Astrocyte (in vitro differentiated cells and primary cell): ENCODE results near the gene KIAA0825. TPM values are rescaled to one million over a fixed set of nuclear protein-coding genes. Genes with fewer than 3 reads are reported as not detected.

Experiments
- DNase-seq: peaks from one replicate; pipeline ENCODE4 v3.0.0-alpha.2; 2010; ENCODE audit warnings: low read depth
- FAIRE-seq: peaks from 2 replicates; lab custom pipeline; 2011; peaks lifted over from hg19 to GRCh38; lab: Jason Lieb, UNC
- H2AFZ ChIP-seq: 2 replicates; pipeline ENCODE4 v1.6.0; 2012; ENCODE audit warnings: low read depth, low read length, inconsistent platforms
- H3K27ac ChIP-seq: 2 replicates; pipeline ENCODE4 v1.5.1; 2011; ENCODE audit warnings: low read depth, low read length, inconsistent platforms
- H3K27me3 ChIP-seq: 2 replicates; pipeline ENCODE4 v1.6.0; 2011; ENCODE audit warnings: low read length, inconsistent platforms; ENCODE audit not compliant: insufficient read depth
- H3K36me3 ChIP-seq: 2 replicates; pipeline ENCODE4 v1.5.1; 2011; ENCODE audit warnings: low read length, inconsistent platforms; ENCODE audit not compliant: insufficient read depth
- H3K4me1 ChIP-seq: 2 replicates; pipeline ENCODE4 v1.5.1; 2011; ENCODE audit warnings: low read length, inconsistent platforms; ENCODE audit not compliant: insufficient read depth
- H3K4me2 ChIP-seq: 2 replicates; pipeline ENCODE4 v1.6.0; 2012; ENCODE audit warnings: low read length, inconsistent platforms
- H3K4me3 ChIP-seq: 2 replicates; pipeline ENCODE4 v1.5.1; 2011; ENCODE audit warnings: low read depth, mild to moderate bottlenecking, low read length, inconsistent platforms; ENCODE audit not compliant: insufficient read depth
- H3K79me2 ChIP-seq: 2 replicates; pipeline ENCODE4 v1.6.0; 2012; ENCODE audit warnings: mild to moderate bottlenecking, low read length, inconsistent platforms; ENCODE audit not compliant: insufficient read depth
- H3K9ac ChIP-seq: 2 replicates; pipeline ENCODE4 v1.6.0; 2012; ENCODE audit warnings: mild to moderate bottlenecking, low read length, inconsistent platforms
- H3K9me3 ChIP-seq: 2 replicates; pipeline ENCODE4 v1.5.1; 2012; ENCODE audit warnings: low read depth, mild to moderate bottlenecking, low read length, inconsistent platforms; ENCODE audit not compliant: insufficient read depth
- H4K20me1 ChIP-seq: 2 replicates; pipeline ENCODE4 v1.6.0; 2012; ENCODE audit warnings: low read length, inconsistent platforms; ENCODE audit not compliant: insufficient read depth
- H3K27ac Mint-ChIP-seq: one replicate; pipeline ENCODE4 v1.8.0; 2021; ENCODE audit warnings: mild to moderate bottlenecking, mixed read lengths; ENCODE audit not compliant: unreplicated experiment
- H3K27me3 Mint-ChIP-seq: one replicate; pipeline ENCODE4 v1.8.0; 2021; ENCODE audit warnings: low read depth, mixed read lengths; ENCODE audit not compliant: unreplicated experiment
- H3K36me3 Mint-ChIP-seq: one replicate; pipeline ENCODE4 v1.8.0; 2021; ENCODE audit warnings: low read depth, mixed read lengths; ENCODE audit not compliant: unreplicated experiment
- H3K4me1 Mint-ChIP-seq: one replicate; pipeline ENCODE4 v1.8.0; 2021; ENCODE audit warnings: low read depth, mixed read lengths; ENCODE audit not compliant: unreplicated experiment
- H3K4me3 Mint-ChIP-seq: one replicate; pipeline ENCODE4 v1.8.0; 2021; ENCODE audit warnings: mild to moderate bottlenecking, moderate library complexity, mixed read lengths; ENCODE audit not compliant: unreplicated experiment
- H3K9me3 Mint-ChIP-seq: one replicate; pipeline ENCODE4 v1.8.0; 2021; ENCODE audit warnings: mild to moderate bottlenecking, mixed read lengths; ENCODE audit not compliant: unreplicated experiment
- EZH2 ChIP-seq: IDR thresholded peaks from 2 replicates; pipeline ENCODE4 v1.6.1; 2012; ENCODE audit warnings: mild to moderate bottlenecking, low read length, inconsistent platforms; ENCODE audit not compliant: insufficient read depth
- total RNA-seq: library from RNA; stranded (reverse); gene quantifications from 2 replicates; pipeline ENCODE4 v1.2.1, GENCODE V29; 2021
- TF ChIP-seq, protein P1 (sequence below): IDR thresholded peaks from 2 replicates; pipeline ENCODE4 v1.5.1; 2011; ENCODE audit warnings: low read depth, mild to moderate bottlenecking, inconsistent platforms, low read length, moderate library complexity; ENCODE audit not compliant: insufficient read depth

The KIAA0825 gene
- total RNA-seq, 1 donor from 2014 or later: 2.5 TPM

DNA sequence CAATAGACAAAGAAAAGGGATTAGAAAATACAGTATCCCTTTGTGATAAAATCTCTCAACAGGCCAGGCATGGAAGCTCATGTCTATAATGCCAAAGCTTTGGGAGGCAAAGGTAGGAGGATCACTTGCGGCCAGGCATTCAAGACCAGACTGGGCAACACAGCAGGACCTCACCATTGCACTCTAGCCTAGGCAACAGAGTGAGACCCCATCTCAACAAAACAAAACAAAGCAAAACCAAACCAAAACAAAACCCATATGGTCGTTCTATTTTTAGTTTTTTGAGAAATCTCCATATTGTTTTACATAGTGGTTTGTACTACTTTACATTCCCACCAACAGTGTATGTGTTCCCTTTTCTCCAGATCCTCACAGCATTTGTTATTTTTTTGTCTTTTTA is 193.0 kb downstream of the KIAA0825 start:
- no peaks in the 10 kb centered on the region for H3K79me2 ChIP-seq
- Mint-ChIP-seq H3K36me3 (no peaks in the 10 kb centered on the region), H3K27me3 (no peaks in the 10 kb centered on the region), H3K4me1 (peaks cover 8% of the 10 kb centered on the region), H3K9me3 (no peaks in the 10 kb centered on the region), H3K27ac (no peak overlapping the region), H3K4me3 (no peak overlapping the region)
- TF ChIP-seq, protein P1, sequence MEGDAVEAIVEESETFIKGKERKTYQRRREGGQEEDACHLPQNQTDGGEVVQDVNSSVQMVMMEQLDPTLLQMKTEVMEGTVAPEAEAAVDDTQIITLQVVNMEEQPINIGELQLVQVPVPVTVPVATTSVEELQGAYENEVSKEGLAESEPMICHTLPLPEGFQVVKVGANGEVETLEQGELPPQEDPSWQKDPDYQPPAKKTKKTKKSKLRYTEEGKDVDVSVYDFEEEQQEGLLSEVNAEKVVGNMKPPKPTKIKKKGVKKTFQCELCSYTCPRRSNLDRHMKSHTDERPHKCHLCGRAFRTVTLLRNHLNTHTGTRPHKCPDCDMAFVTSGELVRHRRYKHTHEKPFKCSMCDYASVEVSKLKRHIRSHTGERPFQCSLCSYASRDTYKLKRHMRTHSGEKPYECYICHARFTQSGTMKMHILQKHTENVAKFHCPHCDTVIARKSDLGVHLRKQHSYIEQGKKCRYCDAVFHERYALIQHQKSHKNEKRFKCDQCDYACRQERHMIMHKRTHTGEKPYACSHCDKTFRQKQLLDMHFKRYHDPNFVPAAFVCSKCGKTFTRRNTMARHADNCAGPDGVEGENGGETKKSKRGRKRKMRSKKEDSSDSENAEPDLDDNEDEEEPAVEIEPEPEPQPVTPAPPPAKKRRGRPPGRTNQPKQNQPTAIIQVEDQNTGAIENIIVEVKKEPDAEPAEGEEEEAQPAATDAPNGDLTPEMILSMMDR: no peak
- no peak for TF ChIP-seq EZH2
- H3K4me3 ChIP-seq: no peak overlapping the region
- H3K27me3 ChIP-seq: no peaks in the 10 kb centered on the region
- DNase-seq: no peak
- no peaks in the 10 kb centered on the region for H3K9me3 ChIP-seq
- no peak overlapping the region for H3K9ac ChIP-seq
- H3K4me1 ChIP-seq: peaks cover 7% of the 10 kb centered on the region
- H2AFZ ChIP-seq: no peak overlapping the region
- no peak overlapping the region for H3K27ac ChIP-seq
- no peak overlapping the region for H3K4me2 ChIP-seq
- H4K20me1 ChIP-seq: no peaks in the 10 kb centered on the region
- no peaks in the 10 kb centered on the region for H3K36me3 ChIP-seq
- FAIRE-seq: no peak

DNA sequence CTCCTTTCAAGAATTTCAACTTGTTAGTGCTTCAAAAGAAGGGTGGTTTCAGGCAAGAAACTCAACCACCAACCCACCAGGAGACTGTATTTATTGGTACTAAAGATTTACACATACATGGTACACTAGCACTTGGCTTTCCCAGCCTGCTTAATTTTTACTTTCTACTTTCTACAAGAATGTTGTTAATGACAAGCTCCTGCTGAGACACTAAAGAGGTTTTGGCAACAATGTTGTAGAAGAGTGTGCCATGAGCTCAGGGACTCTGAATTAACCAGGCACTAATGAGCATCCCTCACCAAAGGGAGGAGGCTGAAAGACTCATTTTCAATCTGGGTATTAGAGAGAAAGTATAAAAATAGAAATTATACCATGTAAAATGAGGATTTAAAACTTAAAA is 195.0 kb downstream of the KIAA0825 start:
- H3K4me1 Mint-ChIP-seq: peaks cover 8% of the 10 kb centered on the region
- H3K36me3 ChIP-seq: no peaks in the 10 kb centered on the region
- H2AFZ ChIP-seq: no peak overlapping the region
- no peaks in the 10 kb centered on the region for H4K20me1 ChIP-seq
- no peaks in the 10 kb centered on the region for H3K27me3 ChIP-seq
- H3K4me2 ChIP-seq: no peak overlapping the region
- no peak for FAIRE-seq
- no peak for DNase-seq
- H3K4me1 ChIP-seq: peaks cover 7% of the 10 kb centered on the region
- no peaks in the 10 kb centered on the region for H3K79me2 ChIP-seq
- no peaks in the 10 kb centered on the region for H3K9me3 Mint-ChIP-seq
- no peak overlapping the region for H3K27ac ChIP-seq
- no peak overlapping the region for H3K9ac ChIP-seq
- no peak overlapping the region for H3K4me3 Mint-ChIP-seq
- no peaks in the 10 kb centered on the region for H3K27me3 Mint-ChIP-seq
- no peak overlapping the region for H3K4me3 ChIP-seq
- H3K27ac Mint-ChIP-seq: no peak overlapping the region
- no peaks in the 10 kb centered on the region for H3K9me3 ChIP-seq
- H3K36me3 Mint-ChIP-seq: no peaks in the 10 kb centered on the region
- TF ChIP-seq EZH2: no peak
- TF ChIP-seq, protein P1: no peak

DNA sequence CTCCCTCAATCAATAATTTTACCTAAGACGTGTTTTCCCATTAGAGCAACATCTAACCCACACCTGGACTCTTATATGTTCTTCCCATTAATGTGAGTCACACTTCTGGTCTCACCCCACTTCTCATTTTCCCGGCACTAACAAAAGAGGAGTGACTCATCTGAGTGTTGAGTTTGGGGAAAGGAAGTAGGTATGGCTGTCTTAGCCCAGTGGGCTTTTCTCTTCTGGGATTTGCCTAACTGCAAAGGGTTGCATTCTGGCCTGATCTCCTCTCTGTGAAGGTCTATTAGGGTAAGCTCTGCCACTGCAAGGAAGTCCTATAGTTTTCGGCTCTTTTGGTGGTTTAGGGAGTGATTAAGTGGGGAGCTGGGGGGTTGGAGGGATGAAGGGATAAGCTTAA is 195.6 kb downstream of the KIAA0825 start:
- FAIRE-seq (no peak), DNase-seq (peak; percentile 81)
- Histone ChIP-seq H3K79me2 (no peaks in the 10 kb centered on the region), H3K4me3 (no peak overlapping the region), H3K27me3 (no peaks in the 10 kb centered on the region), H3K36me3 (no peaks in the 10 kb centered on the region), H3K4me1 (peaks cover 7% of the 10 kb centered on the region), H3K4me2 (peak overlapping the region; percentile 37), H3K27ac (no peak overlapping the region), H2AFZ (peak overlapping the region; percentile 53), H3K9me3 (no peaks in the 10 kb centered on the region), H3K9ac (no peak overlapping the region), H4K20me1 (no peaks in the 10 kb centered on the region)
- no peaks in the 10 kb centered on the region for H3K36me3 Mint-ChIP-seq
- H3K9me3 Mint-ChIP-seq: no peaks in the 10 kb centered on the region
- no peak overlapping the region for H3K27ac Mint-ChIP-seq
- no peak for TF ChIP-seq EZH2
- TF ChIP-seq, protein P1: no peak
- H3K4me3 Mint-ChIP-seq: no peak overlapping the region
- H3K4me1 Mint-ChIP-seq: peaks cover 8% of the 10 kb centered on the region
- no peaks in the 10 kb centered on the region for H3K27me3 Mint-ChIP-seq
